Transverse colon (tissue), 4 donors: ENCODE data around the gene TMEM62. TPM values are rescaled to one million over a fixed set of nuclear protein-coding genes. Genes with fewer than 3 reads are reported as not detected.

Experiments
- DNase-seq: peaks from one replicate; pipeline ENCODE4 v3.0.0-alpha.2; 2019
- H3K27ac ChIP-seq, 4 donors: fragments of 200-600 bp; sonication (generic); 2 replicates each; pipeline ENCODE4 v1.5.1; 2016 to 2018; ENCODE audit warnings: inconsistent platforms in 4 of 4
- H3K27me3 ChIP-seq: fragments of 200-600 bp; sonication (generic); 2 replicates; pipeline ENCODE4 v1.5.1; 2017; ENCODE audit warnings: inconsistent platforms
- H3K36me3 ChIP-seq, 4 donors: fragments of 200-600 bp; sonication (generic); 2 replicates each; pipeline ENCODE4 v1.5.1; 2017 to 2019; ENCODE audit warnings: inconsistent platforms in 4 of 4
- H3K4me1 ChIP-seq, 4 donors: fragments of 200-600 bp; sonication (generic); 2 replicates each; pipeline ENCODE4 v1.5.1; 2017 to 2020; ENCODE audit warnings: inconsistent platforms in 4 of 4
- H3K4me3 ChIP-seq, 4 donors: fragments of 200-600 bp; sonication (generic); 1 replicate in 1 of 4; 2 replicates in 3 of 4; pipeline versions ENCODE4 v1.5.1 to v1.6.1; 2017 to 2019; ENCODE audit warnings: inconsistent platforms in 4 of 4
- H3K9me3 ChIP-seq, 2 donors: fragments of 200-600 bp; sonication (generic); 2 replicates each; pipeline ENCODE4 v1.5.1; 2017 to 2019; ENCODE audit warnings: inconsistent platforms in 2 of 2
- CTCF ChIP-seq, 5 experiments: fragments of 200-600 bp in 3 of 5; fragments of 450-650 bp in 2 of 5; sonication (generic) in 3 of 5; IDR thresholded peaks; 1 replicate in 2 of 5; 2 replicates in 3 of 5; pipeline ENCODE4 v1.5.1; 2016 to 2017; ENCODE audit warnings: antibody characterized with exemption in 5 of 5, inconsistent platforms in 3 of 5, mild to moderate bottlenecking in 2 of 5, moderate library complexity in 1 of 5
- EP300 ChIP-seq: sonication (generic); formaldehyde crosslinking; IDR thresholded peaks from one replicate; pipeline ENCODE4 v1.6.1; 2017; ENCODE audit warnings: antibody characterized with exemption, low read depth
- POLR2A ChIP-seq: fragments of 450-650 bp; IDR thresholded peaks from one replicate; pipeline ENCODE4 v1.6.1; 2016; ENCODE audit warnings: antibody characterized with exemption, mild to moderate bottlenecking, moderate library complexity
- POLR2AphosphoS5 ChIP-seq, 3 donors: sonication (generic); formaldehyde crosslinking; IDR thresholded peaks; one replicate each; pipeline ENCODE4 v1.6.1; 2016; ENCODE audit warnings: antibody characterized with exemption in 3 of 3
- WGBS, 2 donors: methylation state at CpG; one replicate each; pipeline ENCODE4 v1.1.5; 2018; ENCODE audit warnings: low coverage in 1 of 2; 5-methylcytosine and 5-hydroxymethylcytosine counted together
- in situ Hi-C, 4 donors: fragments of 200-750 bp; cut with MboI; loops; one replicate each; pipeline versions ENCODE4 v1.15.0 to v1.15.1; 2017; ENCODE audit warnings: low sequenced_read_pairs in 3 of 4, low pct_ligation_motif_present in 1 of 4, low pct_unique_long_range_greater_than_20kb in 1 of 4
- intact Hi-C: fragments of 100-400 bp; cut with DNase I; formaldehyde crosslinking; loops from one replicate; pipeline ENCODE4 v1.15.1; 2023; ENCODE audit warnings: low total_unique reads
- total RNA-seq, 4 donors: library from RNA; depleted of rRNA; stranded (reverse); fragments of >200 nt; gene quantifications; one replicate each; pipeline ENCODE4 v1.1.0, GENCODE V29; 2016

Gene TMEM62
- total RNA-seq, 4 donors from 2014 or later: 21.3 to 367 (median 39.6) TPM

- H3K4me1 ChIP-seq: no peaks in the 10 kb centered on the region
- H3K27me3 ChIP-seq: peaks cover 13% of the 10 kb centered on the region
- no peaks in the 10 kb centered on the region for H3K36me3 ChIP-seq
- intact Hi-C loops (no loop called here), in situ Hi-C loops (no loop called here)
- WGBS, 2 donors: 80% methylated on average over 5 of the region's 5 CpGs; no CpG with 5 or more reads in 1 of the 2 donors
- no peaks in the 10 kb centered on the region for H3K9me3 ChIP-seq
- DNase-seq: no peak
- no peak overlapping the region for H3K27ac ChIP-seq
- H3K4me3 ChIP-seq: no peak overlapping the region
- TF ChIP-seq EP300 (no peak), POLR2AphosphoS5 (IDR thresholded peaks at IDR 0.05) (no peak), CTCF (IDR thresholded peaks at IDR 0.05) (no peak)
Observed at GRCh38 chr15:43213466-43213865, 80.1 kb downstream of the TMEM62 start.

- Histone ChIP-seq H3K4me3 (no peak overlapping the region), H3K27me3 (peaks cover 13% of the 10 kb centered on the region), H3K9me3 (no peaks in the 10 kb centered on the region), H3K27ac (no peak overlapping the region), H3K4me1 (no peaks in the 10 kb centered on the region), H3K36me3 (no peaks in the 10 kb centered on the region)
- in situ Hi-C loops: no loop called here
- intact Hi-C loops: no loop called here
- no peak for DNase-seq
- TF ChIP-seq EP300 (no peak), CTCF (IDR thresholded peaks at IDR 0.05) (no peak), POLR2AphosphoS5 (IDR thresholded peaks at IDR 0.05) (no peak), POLR2A (no peak)
- WGBS, 2 donors: 78 to 80% methylated on average over 2 to 8 of the region's 8 CpGs
Observed at GRCh38 chr15:43214169-43214568, 80.8 kb downstream of the TMEM62 start.

GRCh38 chr15:43214592-43215295, 81.4 kb downstream of the TMEM62 start:
- in situ Hi-C loops: no loop called here

GRCh38 chr15:43215961-43216360, 82.6 kb downstream of the TMEM62 start:
- Histone ChIP-seq H3K27ac (no peak overlapping the region), H3K36me3 (no peaks in the 10 kb centered on the region), H3K4me3 (no peak overlapping the region), H3K4me1 (no peaks in the 10 kb centered on the region), H3K9me3 (no peaks in the 10 kb centered on the region), H3K27me3 (no peaks in the 10 kb centered on the region)
- in situ Hi-C loops (no loop called here), intact Hi-C loops (no loop called here)
- no peak for TF ChIP-seq EP300
- no peak for TF ChIP-seq POLR2AphosphoS5 (IDR thresholded peaks at IDR 0.05)
- no peak for TF ChIP-seq POLR2A
- TF ChIP-seq CTCF (IDR thresholded peaks at IDR 0.05): no peak
- WGBS, 2 donors: 65% methylated on average over 7 of the region's 7 CpGs; no CpG with 5 or more reads in 1 of the 2 donors
- DNase-seq: no peak

More at GRCh38 chr15:43214592-43215295, 81.4 kb downstream of the TMEM62 start:
- H3K36me3 ChIP-seq: no peaks in the 10 kb centered on the region
- no peaks in the 10 kb centered on the region for H3K4me1 ChIP-seq
- H3K9me3 ChIP-seq: no peaks in the 10 kb centered on the region
- peaks cover 10% of the 10 kb centered on the region for H3K27me3 ChIP-seq
- 80% methylated on average over 6 of the region's 6 CpGs; no CpG with 5 or more reads in 1 of the 2 donors for WGBS, 2 donors
- no peak overlapping the region for H3K4me3 ChIP-seq
- intact Hi-C loops: no loop called here
- no peak for DNase-seq
- TF ChIP-seq CTCF (IDR thresholded peaks at IDR 0.05): no peak
- no peak for TF ChIP-seq POLR2A
- no peak for TF ChIP-seq EP300
- TF ChIP-seq POLR2AphosphoS5 (IDR thresholded peaks at IDR 0.05): no peak
- H3K27ac ChIP-seq: no peak overlapping the region
